HG03354 (cell line): ENCODE data around the gene RAB3GAP1.

Source experiments
- ATAC-seq: cut with Tn5 transposase; IDR thresholded peaks from one replicate; pipeline ENCODE4 v1.9.1; 2021; ENCODE audit warnings: mild to moderate bottlenecking; ENCODE audit not compliant: unreplicated experiment, poor library complexity, severe bottlenecking

RAB3GAP1 gene

GRCh38 chr2:135154962-135155361, 102.9 kb downstream of the RAB3GAP1 start:
- no peak for ATAC-seq

- ATAC-seq, result no peak
Measured at GRCh38 chr2:135157856-135158255, 105.8 kb downstream of the RAB3GAP1 start.

DNA sequence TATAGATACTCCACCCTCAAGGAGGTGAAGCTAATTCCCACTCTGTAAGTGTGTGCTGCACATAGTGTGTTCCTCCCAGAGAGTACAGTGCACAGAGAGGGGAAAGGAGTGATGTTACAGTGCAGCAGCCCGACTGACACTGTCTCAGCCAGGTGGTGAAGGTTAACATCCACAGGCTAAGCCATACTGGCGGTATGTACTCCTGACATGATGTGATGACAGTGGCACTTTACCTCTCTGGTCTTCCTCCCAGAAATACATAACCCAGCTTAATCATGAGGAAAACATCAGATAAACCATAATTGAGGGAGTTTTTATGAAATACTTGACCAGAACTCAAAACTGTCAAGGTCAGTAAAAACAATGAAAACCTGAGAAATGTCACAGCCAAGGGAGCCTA, 107.1 kb downstream of the RAB3GAP1 start:
- ATAC-seq, result no peak

DNA sequence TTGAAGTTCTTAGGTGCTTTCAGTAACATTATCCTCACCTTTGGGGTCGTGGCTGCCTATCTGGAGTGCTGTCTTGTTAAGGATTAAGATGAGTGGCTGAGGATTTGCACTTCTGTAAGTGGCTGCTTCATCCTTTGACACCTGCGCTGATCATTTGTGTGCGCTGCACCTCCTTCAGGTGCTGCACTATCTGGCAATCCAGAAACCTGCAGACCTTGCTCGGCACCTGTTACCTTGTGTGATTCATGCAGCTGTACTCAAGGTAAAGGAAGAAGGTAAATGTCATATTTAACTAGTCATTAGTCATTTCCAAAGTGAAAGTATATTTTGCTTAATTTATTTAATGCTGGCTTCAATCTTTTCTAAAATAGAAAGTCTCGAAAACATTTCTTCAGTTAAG, 110.3 kb downstream of the RAB3GAP1 start:
- no peak for ATAC-seq

GRCh38 chr2:135162786-135163185, 110.7 kb downstream of the RAB3GAP1 start:
- ATAC-seq, result no peak

GRCh38 chr2:135163306-135163705, 111.2 kb downstream of the RAB3GAP1 start:
- ATAC-seq, result no peak

DNA sequence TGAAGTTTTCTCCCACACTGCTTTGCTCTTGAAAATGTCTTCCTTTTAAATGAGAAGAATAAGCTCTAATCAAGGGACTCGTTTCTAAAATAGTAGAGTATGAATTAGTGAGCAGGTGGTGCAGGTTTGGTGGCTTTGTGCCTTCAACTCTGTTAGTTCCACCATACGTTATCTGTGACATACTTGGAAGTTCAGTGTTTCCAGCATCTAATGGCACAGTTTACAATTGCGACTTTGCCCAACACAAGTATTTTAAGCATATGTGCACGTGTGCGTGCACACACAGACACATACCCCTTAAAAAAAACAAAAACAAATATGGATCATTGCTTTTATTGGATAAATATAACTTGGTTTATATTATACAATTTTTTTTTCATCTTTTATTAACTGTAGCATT, 111.8 kb downstream of the RAB3GAP1 start:
- no peak for ATAC-seq

- no peak for ATAC-seq
Measured at GRCh38 chr2:135164431-135164830, 112.3 kb downstream of the RAB3GAP1 start.

- no peak for ATAC-seq
Measured at GRCh38 chr2:135167273-135167672, 115.2 kb downstream of the RAB3GAP1 start.

- no peak for ATAC-seq
Measured at GRCh38 chr2:135168204-135168856, 116.2 kb downstream of the RAB3GAP1 start.

- no peak for ATAC-seq
Measured at GRCh38 chr2:135169900-135170753, 118.0 kb downstream of the RAB3GAP1 start.

GRCh38 chr2:135174049-135174809, 122.1 kb downstream of the RAB3GAP1 start:
- no peak for ATAC-seq

DNA sequence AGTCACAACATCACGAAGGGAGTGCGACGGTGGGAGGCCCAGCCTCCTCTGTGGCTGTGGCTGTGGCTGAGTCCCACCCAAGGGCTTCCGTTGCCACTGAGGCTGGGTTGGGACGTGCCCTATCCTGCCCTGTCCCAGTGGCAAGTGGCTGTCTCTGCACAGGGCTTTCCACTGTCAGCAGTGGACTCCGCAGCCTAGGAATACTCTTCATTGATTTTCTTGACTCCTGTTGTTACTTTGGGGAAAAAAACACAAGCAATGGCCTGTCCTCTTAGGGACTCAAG, 122.7 kb downstream of the RAB3GAP1 start:
- ATAC-seq, result no peak

- ATAC-seq, result no peak
Measured at GRCh38 chr2:135175177-135175576, 123.1 kb downstream of the RAB3GAP1 start.

DNA sequence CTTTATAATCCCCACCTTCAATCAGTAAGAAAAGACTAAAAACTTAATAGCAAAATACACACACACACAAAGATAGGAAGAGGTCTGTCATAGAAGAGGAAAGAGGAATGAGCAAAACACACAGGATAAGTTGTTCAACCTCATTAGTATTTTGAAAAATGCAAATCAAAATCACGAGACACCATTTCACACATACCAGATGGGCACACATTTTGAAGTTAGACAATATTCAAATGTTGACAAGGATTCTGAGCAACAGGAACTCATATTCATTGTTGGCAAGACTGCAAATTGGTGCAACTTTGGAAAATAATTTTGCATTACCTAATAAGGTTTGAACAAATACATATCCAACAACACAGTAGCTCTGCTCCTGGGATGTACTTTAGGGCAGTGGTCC, 127.6 kb downstream of the RAB3GAP1 start:
- no peak for ATAC-seq

- no peak for ATAC-seq
Measured at GRCh38 chr2:135182190-135182589, 130.1 kb downstream of the RAB3GAP1 start.

DNA sequence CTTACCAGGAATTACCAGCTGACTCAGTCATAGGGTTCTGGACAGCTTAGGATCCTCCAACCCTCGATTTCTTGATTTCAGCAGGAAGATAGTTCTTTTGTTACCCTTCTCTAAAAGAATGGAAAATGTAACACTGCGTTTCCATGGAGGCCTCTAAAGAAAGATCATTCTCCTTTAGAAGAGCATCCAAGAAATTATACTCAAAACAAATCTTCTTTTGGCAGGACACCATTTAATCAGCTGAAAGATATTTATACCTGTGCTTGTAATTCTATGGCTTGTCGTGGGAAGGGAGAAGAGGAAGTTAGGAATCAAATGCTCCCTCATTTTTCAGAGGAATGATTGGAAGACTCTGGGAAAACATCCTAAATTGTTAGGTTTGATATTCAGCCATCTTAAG, 130.5 kb downstream of the RAB3GAP1 start:
- ATAC-seq, result no peak

DNA sequence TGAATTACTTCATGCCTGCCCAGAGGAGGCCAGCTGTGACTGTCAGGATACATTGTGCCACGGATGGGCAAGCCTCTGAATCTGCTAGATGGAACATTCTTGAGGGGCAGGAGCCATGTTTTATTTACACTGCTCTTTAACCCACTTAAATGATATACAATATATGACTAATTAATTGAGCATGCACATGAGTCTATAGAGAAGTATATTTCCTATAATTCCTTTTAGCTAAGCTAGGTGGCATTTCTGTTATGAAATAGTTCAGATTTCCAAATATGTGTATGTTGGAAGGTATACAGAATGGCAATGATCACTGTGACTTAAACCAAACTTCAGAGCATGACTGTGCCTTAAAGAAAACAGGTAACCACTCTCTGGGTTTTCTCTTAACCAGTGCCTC, 131.7 kb downstream of the RAB3GAP1 start:
- ATAC-seq, result no peak

DNA sequence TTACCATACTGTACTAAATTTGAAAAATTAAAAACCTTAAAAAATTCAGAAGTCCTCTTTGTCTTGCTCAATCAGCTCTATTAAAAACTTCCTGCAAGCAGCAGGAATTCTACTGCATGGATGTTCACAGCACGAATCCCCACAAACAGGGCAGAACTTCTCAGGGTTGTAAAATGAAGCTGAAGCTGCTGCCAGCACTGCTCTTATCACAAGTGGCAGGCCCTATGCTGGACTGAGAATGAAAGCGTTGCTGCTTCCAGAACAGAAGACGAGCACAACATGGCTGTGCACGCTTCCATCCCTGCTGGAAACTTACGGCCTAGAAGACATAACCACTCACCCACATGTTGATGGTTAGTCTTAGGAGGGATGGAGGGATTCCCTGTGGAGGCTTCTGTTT, 134.0 kb downstream of the RAB3GAP1 start:
- no peak for ATAC-seq

- no peak for ATAC-seq
Measured at GRCh38 chr2:135187270-135187669, 135.2 kb downstream of the RAB3GAP1 start.

DNA sequence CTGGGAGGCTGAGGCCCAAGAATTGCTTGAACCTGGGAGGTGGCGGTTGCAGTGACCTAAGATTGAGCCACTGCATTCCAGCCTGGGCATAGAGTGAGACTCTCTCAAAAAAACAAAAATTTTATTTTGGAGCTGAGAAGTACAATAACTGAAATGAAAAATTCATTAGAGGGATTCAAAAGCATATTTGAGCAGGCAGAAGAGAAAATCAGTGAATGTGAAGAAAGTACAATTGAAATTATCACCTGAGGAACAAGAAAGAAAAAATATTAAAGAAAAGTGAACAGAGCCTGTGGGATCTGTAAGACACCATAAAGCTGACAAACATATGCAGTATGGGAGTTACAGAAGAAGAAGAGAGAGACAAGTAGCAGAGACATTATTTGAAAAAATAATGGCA, 137.1 kb downstream of the RAB3GAP1 start:
- ATAC-seq, result no peak
